CD4-positive, alpha-beta T cell (primary cell): Measurements from ENCODE around the gene CLEC14A. TPM values are rescaled to one million over a fixed set of nuclear protein-coding genes. Genes with fewer than 3 reads are reported as not detected.

Source experiments
- ATAC-seq: fragments of 200-7000 bp; cut with Tn5 transposase; one replicate; pipeline ENCODE4 v1.10.0; 2022; ENCODE audit warnings: mild to moderate bottlenecking; ENCODE audit not compliant: poor library complexity
- CTCF ChIA-PET: fragments of 350-600 bp; sonication (Branson Sonifier 250); formaldehyde crosslinking; loops from one replicate; lab custom pipeline; 2021; ENCODE audit warnings: antibody characterized with exemption, inconsistent platforms; lab: Charles Lee
- POLR2A ChIA-PET: fragments of 350-600 bp; sonication (Branson Sonifier 250); formaldehyde crosslinking; loops from one replicate; lab custom pipeline; 2021; ENCODE audit warnings: antibody characterized with exemption, inconsistent platforms; lab: Charles Lee
- DNase-seq, 14 experiments: peaks; one replicate each; pipeline ENCODE4 v3.0.0-alpha.2; 2013 to 2020; ENCODE audit warnings: mixed read lengths in 2 of 14
- H3K27ac ChIP-seq, 2 donors: one replicate each; pipeline versions ENCODE4 v1.5.1 to v1.7.0; 2013; ENCODE audit warnings: low read length in 2 of 2, low read depth in 1 of 2, mild to moderate bottlenecking in 1 of 2
- H3K27me3 ChIP-seq, 2 experiments: 1 replicate in 1 of 2; 2 replicates in 1 of 2; pipeline versions ENCODE4 v1.6.1 to v1.7.0; 2013; ENCODE audit warnings: low read length in 2 of 2, control low read depth in 1 of 2, mild to moderate bottlenecking in 1 of 2, moderate library complexity in 1 of 2; ENCODE audit not compliant: insufficient read depth in 2 of 2, control insufficient read depth in 1 of 2
- H3K36me3 ChIP-seq: one replicate; pipeline ENCODE4 v1.6.1; 2013; ENCODE audit warnings: low read length, control low read depth; ENCODE audit not compliant: insufficient read depth
- H3K4me1 ChIP-seq: one replicate; pipeline ENCODE4 v1.6.1; 2013; ENCODE audit warnings: low read length, control low read depth; ENCODE audit not compliant: insufficient read depth
- H3K4me3 ChIP-seq: one replicate; pipeline ENCODE4 v1.5.1; 2013; ENCODE audit warnings: mild to moderate bottlenecking, low read length, moderate library complexity
- H3K9me3 ChIP-seq, 2 experiments: 1 replicate in 1 of 2; 2 replicates in 1 of 2; pipeline versions ENCODE4 v1.6.1 to v1.7.0; 2013; ENCODE audit warnings: low read length in 2 of 2, mild to moderate bottlenecking in 2 of 2, control low read depth in 1 of 2, moderate library complexity in 1 of 2; ENCODE audit not compliant: control insufficient read depth in 1 of 2, insufficient read depth in 1 of 2
- H3K27ac Mint-ChIP-seq: one replicate; pipeline ENCODE4 v1.8.0; 2020; ENCODE audit warnings: mixed read lengths
- H3K27me3 Mint-ChIP-seq: one replicate; pipeline ENCODE4 v1.8.0; 2021; ENCODE audit warnings: mixed read lengths
- H3K36me3 Mint-ChIP-seq: one replicate; pipeline ENCODE4 v1.8.0; 2021; ENCODE audit warnings: low read depth, mixed read lengths
- H3K4me1 Mint-ChIP-seq: one replicate; pipeline ENCODE4 v1.8.0; 2021; ENCODE audit warnings: low read depth, mixed read lengths
- H3K4me3 Mint-ChIP-seq: one replicate; pipeline ENCODE4 v1.8.0; 2020; ENCODE audit warnings: mild to moderate bottlenecking, mixed read lengths
- H3K9me3 Mint-ChIP-seq: one replicate; pipeline ENCODE4 v1.8.0; 2020; ENCODE audit warnings: mixed read lengths
- CTCF ChIP-seq: fragments of 200-600 bp; IDR thresholded peaks from one replicate; pipeline ENCODE4 v1.8.0; 2022; ENCODE audit warnings: antibody characterized with exemption, mild to moderate bottlenecking
- intact Hi-C, 2 experiments: fragments of 100-400 bp; cut with DNase I in 1 of 2; cut with micrococcal nuclease in 1 of 2; formaldehyde crosslinking; loops; one replicate each; pipeline versions ENCODE4 v1.15.1 to v1.9.0; 2023 to 2025; cut with DNase I, micrococcal nuclease
- total RNA-seq, 174 experiments: library from RNA in 2 of 174; stranded (reverse) in 2 of 174; gene quantifications; one replicate each; pipeline ENCODE4 v1.2.3 and lab custom pipeline; 2021 to 2026

Gene CLEC14A
- total RNA-seq, 2 experiments from 2014 or later: not detected

DNA sequence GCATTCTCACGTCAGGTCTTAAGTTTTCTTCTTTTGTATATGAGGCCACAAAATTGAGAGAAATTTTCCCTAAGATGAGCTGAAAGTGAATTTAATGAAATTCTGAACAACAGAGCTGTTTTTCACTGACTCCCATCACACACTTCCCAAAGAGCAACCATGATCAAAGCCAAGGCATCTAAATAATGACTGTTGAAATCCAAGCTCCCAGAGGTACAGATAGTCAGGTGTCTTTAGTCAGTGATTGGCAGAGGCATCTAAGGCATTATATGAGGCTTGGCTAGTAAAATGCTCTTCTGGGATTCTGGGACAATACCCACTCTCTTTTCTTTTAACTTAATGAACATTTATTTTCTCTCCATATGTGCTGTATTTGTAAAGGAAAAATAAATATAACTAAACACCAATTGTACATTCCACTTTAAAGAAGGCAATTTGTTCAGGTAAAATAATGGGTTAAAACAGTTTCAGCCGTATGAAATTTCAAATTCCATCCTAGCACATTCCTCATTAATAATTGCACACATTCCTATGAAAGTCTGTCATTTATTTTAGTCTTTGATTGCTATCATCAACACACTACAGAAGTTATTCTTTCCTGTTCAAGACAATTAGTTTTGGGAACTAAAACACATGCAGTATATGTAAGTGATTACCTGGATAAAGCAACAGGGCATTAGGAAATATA lies 49.1 kb downstream of the CLEC14A start:
- H3K36me3 Mint-ChIP-seq: no peaks in the 10 kb centered on the region
- no peak for DNase-seq
- intact Hi-C loops: no loop called here
- no peak overlapping the region for H3K4me3 ChIP-seq
- H3K27me3 ChIP-seq: peaks cover 23 to 44% of the 10 kb centered on the region in 2 experiments
- peaks cover 55% of the 10 kb centered on the region for H3K27me3 Mint-ChIP-seq
- H3K4me1 ChIP-seq: peaks cover 41% of the 10 kb centered on the region
- TF ChIP-seq CTCF: no peak
- ChIA-PET CTCF (no interaction called here), POLR2A (interaction anchor here (0.9 kb wide), 1 partner anchor 298 kb away, joined by 4 read pairs; no protein-coding TSS in a partner anchor)
- no peaks in the 10 kb centered on the region for H3K36me3 ChIP-seq
- ATAC-seq: no peak
- no peak overlapping the region for H3K27ac ChIP-seq
- peaks cover 0 to 26% of the 10 kb centered on the region in 2 experiments for H3K9me3 ChIP-seq
- H3K4me1 Mint-ChIP-seq: peaks cover 14% of the 10 kb centered on the region
- H3K9me3 Mint-ChIP-seq: peaks cover 2% of the 10 kb centered on the region
- H3K27ac Mint-ChIP-seq: no peak overlapping the region
- no peak overlapping the region for H3K4me3 Mint-ChIP-seq

- H3K27me3 Mint-ChIP-seq: peaks cover 52% of the 10 kb centered on the region
- no peak for TF ChIP-seq CTCF
- ATAC-seq (no peak), DNase-seq (no peak)
- ChIA-PET CTCF (no interaction called here), POLR2A (interaction anchor here (0.7 to 0.9 kb wide), 2 partner anchors 299 to 1177 kb away, joined by 3 to 4 read pairs; no protein-coding TSS in a partner anchor)
- peaks cover 2% of the 10 kb centered on the region for H3K9me3 Mint-ChIP-seq
- no peak overlapping the region for H3K4me3 Mint-ChIP-seq
- no peaks in the 10 kb centered on the region for H3K36me3 Mint-ChIP-seq
- peaks cover 16 to 38% of the 10 kb centered on the region in 2 experiments for H3K27me3 ChIP-seq
- H3K9me3 ChIP-seq: peaks cover 0 to 19% of the 10 kb centered on the region in 2 experiments
- no peak overlapping the region for H3K4me3 ChIP-seq
- intact Hi-C loops: no loop called here
- H3K4me1 ChIP-seq: peaks cover 34% of the 10 kb centered on the region
- no peak overlapping the region for H3K27ac Mint-ChIP-seq
- peaks cover 11% of the 10 kb centered on the region for H3K4me1 Mint-ChIP-seq
- H3K27ac ChIP-seq: no peak overlapping the region
- H3K36me3 ChIP-seq: no peaks in the 10 kb centered on the region
These were observed 49.8 kb downstream of the CLEC14A start for GRCh38 chr14:38205949-38206665.

DNA sequence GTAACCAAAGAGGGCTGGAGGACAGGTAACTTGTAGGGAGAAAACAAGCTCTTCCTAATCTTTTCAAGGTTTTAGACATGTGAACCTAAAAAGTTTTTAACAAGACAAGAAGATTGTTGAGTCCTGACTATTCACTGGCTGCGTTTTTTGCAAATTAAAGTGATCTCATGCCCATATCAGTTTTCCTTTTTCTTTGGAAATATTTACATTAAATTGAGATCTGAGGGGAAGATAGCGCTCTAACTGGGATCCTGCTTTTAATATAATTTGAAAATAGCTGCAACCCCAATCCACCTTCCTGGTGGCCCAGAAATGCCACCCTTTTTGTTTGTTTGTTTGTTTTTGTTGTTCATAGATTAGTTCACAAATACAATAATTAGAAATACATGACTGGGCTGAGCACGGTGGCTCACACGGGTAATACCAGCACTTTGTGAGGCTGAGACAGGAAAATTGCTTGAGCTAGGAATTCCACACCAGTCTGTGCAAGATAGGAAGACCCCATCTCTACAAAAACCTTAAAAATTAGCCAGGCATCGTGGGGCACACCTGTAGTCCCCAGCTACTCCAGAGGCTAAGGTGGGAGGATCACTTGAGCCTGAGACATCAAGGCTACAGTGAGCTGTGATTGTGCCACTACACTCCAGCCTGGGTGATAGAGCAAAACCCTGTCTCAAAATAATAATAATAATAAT lies 50.6 kb downstream of the CLEC14A start:
- Mint-ChIP-seq H3K4me3 (no peak overlapping the region), H3K9me3 (peaks cover 2% of the 10 kb centered on the region), H3K4me1 (peaks cover 6% of the 10 kb centered on the region), H3K27ac (no peak overlapping the region), H3K27me3 (peaks cover 44% of the 10 kb centered on the region), H3K36me3 (no peaks in the 10 kb centered on the region)
- TF ChIP-seq CTCF: no peak
- no peaks in the 10 kb centered on the region for H3K36me3 ChIP-seq
- peaks cover 16 to 32% of the 10 kb centered on the region in 2 experiments for H3K27me3 ChIP-seq
- ATAC-seq (no peak), DNase-seq (no peak)
- peaks cover 27% of the 10 kb centered on the region for H3K4me1 ChIP-seq
- POLR2A ChIA-PET: interaction anchor here (0.7 kb wide), 1 partner anchor 1178 kb away, joined by 3 read pairs; no protein-coding TSS in a partner anchor
- peaks cover 0 to 12% of the 10 kb centered on the region in 2 experiments for H3K9me3 ChIP-seq
- H3K27ac ChIP-seq: no peak overlapping the region
- H3K4me3 ChIP-seq: no peak overlapping the region
- intact Hi-C loops: no loop called here
- CTCF ChIA-PET: no interaction called here
